ENCODE data around the gene SPC25. TPM values are rescaled to one million over a fixed set of nuclear protein-coding genes. Genes with fewer than 3 reads are reported as not detected.

The SPC25 gene
- total RNA-seq, 1 experiment from 2014 or later, result 32.0 TPM

- no peak for DNase-seq (ENCODE audit: low read depth)
- in situ Hi-C loops (cut with HindIII; ENCODE audit: low pct_unique_long_range_greater_than_20kb, low sequenced_read_pairs), result no loop called here
These were observed 36.8 kb downstream of the SPC25 start for GRCh38 chr2:168853471-168853870.

- no peak for DNase-seq (ENCODE audit: low read depth)
- in situ Hi-C loops (cut with HindIII; ENCODE audit: low pct_unique_long_range_greater_than_20kb, low sequenced_read_pairs), result no loop called here
These were observed 37.7 kb downstream of the SPC25 start for GRCh38 chr2:168852481-168852880.

GRCh38 chr2:168851674-168852320 lies 38.4 kb downstream of the SPC25 start:
- in situ Hi-C loops (cut with HindIII; ENCODE audit: low pct_unique_long_range_greater_than_20kb, low sequenced_read_pairs), result no loop called here
- DNase-seq (ENCODE audit: low read depth), result peak; percentile 14

GRCh38 chr2:168850846-168851245 lies 39.4 kb downstream of the SPC25 start:
- DNase-seq (ENCODE audit: low read depth), result no peak
- in situ Hi-C loops (cut with HindIII; ENCODE audit: low pct_unique_long_range_greater_than_20kb, low sequenced_read_pairs), result no loop called here

- in situ Hi-C loops (cut with HindIII; ENCODE audit: low pct_unique_long_range_greater_than_20kb, low sequenced_read_pairs), result no loop called here
- DNase-seq (ENCODE audit: low read depth), result no peak
These were observed 40.6 kb downstream of the SPC25 start for GRCh38 chr2:168849610-168850009.

GRCh38 chr2:168848225-168848624 lies 42.0 kb downstream of the SPC25 start:
- no peak for DNase-seq (ENCODE audit: low read depth)
- in situ Hi-C loops (cut with HindIII; ENCODE audit: low pct_unique_long_range_greater_than_20kb, low sequenced_read_pairs), result no loop called here

- no peak for DNase-seq (ENCODE audit: low read depth)
- in situ Hi-C loops (cut with HindIII; ENCODE audit: low pct_unique_long_range_greater_than_20kb, low sequenced_read_pairs), result no loop called here
These were observed 47.0 kb downstream of the SPC25 start for GRCh38 chr2:168843253-168843652.

- DNase-seq (ENCODE audit: low read depth), result no peak
- in situ Hi-C loops (cut with HindIII; ENCODE audit: low pct_unique_long_range_greater_than_20kb, low sequenced_read_pairs), result no loop called here
These were observed 48.8 kb downstream of the SPC25 start for GRCh38 chr2:168841445-168841844.

GRCh38 chr2:168835969-168836368 lies 54.3 kb downstream of the SPC25 start:
- no peak for DNase-seq (ENCODE audit: low read depth)
- in situ Hi-C loops (cut with HindIII; ENCODE audit: low pct_unique_long_range_greater_than_20kb, low sequenced_read_pairs), result no loop called here

- DNase-seq (ENCODE audit: low read depth), result no peak
- in situ Hi-C loops (cut with HindIII; ENCODE audit: low pct_unique_long_range_greater_than_20kb, low sequenced_read_pairs), result no loop called here
These were observed 58.6 kb downstream of the SPC25 start for GRCh38 chr2:168831662-168832061.

GRCh38 chr2:168830958-168831357 lies 59.3 kb downstream of the SPC25 start:
- in situ Hi-C loops (cut with HindIII; ENCODE audit: low pct_unique_long_range_greater_than_20kb, low sequenced_read_pairs), result no loop called here
- no peak for DNase-seq (ENCODE audit: low read depth)

GRCh38 chr2:168825126-168825525 lies 65.1 kb downstream of the SPC25 start:
- no peak for DNase-seq (ENCODE audit: low read depth)
- in situ Hi-C loops (cut with HindIII; ENCODE audit: low pct_unique_long_range_greater_than_20kb, low sequenced_read_pairs), result no loop called here

GRCh38 chr2:168821992-168822391 lies 68.2 kb downstream of the SPC25 start:
- no peak for DNase-seq (ENCODE audit: low read depth)
- in situ Hi-C loops (cut with HindIII; ENCODE audit: low pct_unique_long_range_greater_than_20kb, low sequenced_read_pairs), result no loop called here

- DNase-seq (ENCODE audit: low read depth), result no peak
- in situ Hi-C loops (cut with HindIII; ENCODE audit: low pct_unique_long_range_greater_than_20kb, low sequenced_read_pairs), result no loop called here
These were observed 68.7 kb downstream of the SPC25 start for GRCh38 chr2:168821577-168821976.

Other genes starting within 250 kb of the SPC25 start
- gene NOSTRIN, start 87.8 kb downstream of the SPC25 start, total RNA-seq (2014; rRNA removed; shearing (Covaris generic); ENCODE audit: low replicate concordance), result not detected in 2 replicates
- not detected in 2 replicates for gene G6PC2, start 10.9 kb upstream of the SPC25 start, total RNA-seq (2014; rRNA removed; shearing (Covaris generic); ENCODE audit: low replicate concordance)
- not detected in 2 replicates for gene ABCB11, start 140.9 kb upstream of the SPC25 start, total RNA-seq (2014; rRNA removed; shearing (Covaris generic); ENCODE audit: low replicate concordance)
- 0.70 and 0.88 TPM in 2 replicates for gene DHRS9, start 179.1 kb upstream of the SPC25 start, total RNA-seq (2014; rRNA removed; shearing (Covaris generic); ENCODE audit: low replicate concordance)

All from Caki2 (cell line).